H1 (cell line): Measurements from ENCODE around the gene CD226. TPM values are rescaled to one million over a fixed set of nuclear protein-coding genes. Genes with fewer than 3 reads are reported as not detected.

Source experiments
- CTCF ChIA-PET: fragments of 300-600 bp; sonication (Branson Sonifier 250); formaldehyde crosslinking; loops from one replicate; lab custom pipeline; 2021; ENCODE audit not compliant: partially characterized antibody; lab: Charles Lee
- POLR2A ChIA-PET: fragments of 300-600 bp; sonication (Branson Sonifier 250); formaldehyde crosslinking; loops from one replicate; lab custom pipeline; 2021; ENCODE audit warnings: inconsistent platforms; ENCODE audit not compliant: partially characterized antibody; lab: Charles Lee
- DNase-seq, 2 experiments: peaks; one replicate each; pipeline versions ENCODE4 v3.0.0 to v3.0.0-alpha.2; 2010 to 2022; ENCODE audit warnings: low spot score in 2 of 2, low read depth in 1 of 2, mixed read lengths in 1 of 2
- FAIRE-seq: peaks from 2 replicates; lab custom pipeline; 2011; peaks lifted over from hg19 to GRCh38; lab: Jason Lieb, UNC
- H2AFZ ChIP-seq: 2 replicates; pipeline ENCODE4 v1.8.1; 2012; ENCODE audit warnings: low read length, inconsistent platforms
- H2AK5ac ChIP-seq: 2 replicates; pipeline ENCODE4 v1.6.1; 2013; ENCODE audit warnings: low read depth, low read length
- H2BK120ac ChIP-seq: replicated peaks from 2 replicates; pipeline ENCODE3; 2013; ENCODE audit warnings: low read depth, low read length, inconsistent platforms
- H2BK12ac ChIP-seq: 2 replicates; pipeline ENCODE4 v1.6.1; 2013; ENCODE audit warnings: low read depth, low read length
- H2BK15ac ChIP-seq: 2 replicates; pipeline ENCODE4 v1.6.1; 2013; ENCODE audit warnings: low read length
- H2BK20ac ChIP-seq: 2 replicates; pipeline ENCODE4 v1.6.1; 2013; ENCODE audit warnings: low read length
- H2BK5ac ChIP-seq: 2 replicates; pipeline ENCODE4 v1.6.1; 2013; ENCODE audit warnings: low read depth, low read length
- H3K14ac ChIP-seq: 2 replicates; pipeline ENCODE4 v1.6.1; 2013; ENCODE audit warnings: inconsistent platforms; ENCODE audit not compliant: insufficient read length
- H3K18ac ChIP-seq: 2 replicates; pipeline ENCODE4 v1.6.1; 2013; ENCODE audit warnings: low read length; ENCODE audit errors: extremely low read depth
- H3K23ac ChIP-seq: 2 replicates; pipeline ENCODE4 v1.6.1; 2013; ENCODE audit warnings: inconsistent platforms; ENCODE audit not compliant: insufficient read length
- H3K23me2 ChIP-seq: 2 replicates; pipeline ENCODE4 v1.6.1; 2013; ENCODE audit warnings: low read depth, low read length
- H3K27ac ChIP-seq: 2 replicates; pipeline ENCODE4 v1.6.1; 2011; ENCODE audit warnings: low read depth, low read length, inconsistent platforms
- H3K27me3 ChIP-seq, 4 experiments: replicated peaks in 1 of 4; 1 replicate in 1 of 4; 2 replicates in 3 of 4; pipeline versions ENCODE4 v1.6.1 to v1.8.1; 2011 to 2013; ENCODE audit warnings: low read length in 3 of 4, mild to moderate bottlenecking in 3 of 4, inconsistent platforms in 2 of 4, mixed read lengths in 2 of 4, moderate library complexity in 1 of 4; ENCODE audit not compliant: control insufficient read depth in 3 of 4, insufficient read depth in 3 of 4; ENCODE audit errors: extremely low read depth in 1 of 4
- H3K36me3 ChIP-seq, 4 experiments: 2 replicates each; pipeline versions ENCODE4 v1.6.1 to v1.8.1; 2011 to 2013; ENCODE audit warnings: mild to moderate bottlenecking in 4 of 4, low read length in 3 of 4, moderate library complexity in 2 of 4, control low read depth in 1 of 4, inconsistent platforms in 1 of 4; ENCODE audit not compliant: insufficient read depth in 4 of 4, control insufficient read depth in 2 of 4
- H3K4ac ChIP-seq: replicated peaks from 2 replicates; pipeline ENCODE3; 2013; ENCODE audit warnings: low read length, low read depth, mixed read lengths, inconsistent platforms; ENCODE audit not compliant: insufficient read length
- H3K4me1 ChIP-seq, 4 experiments: replicated peaks in 1 of 4; 1 replicate in 1 of 4; 2 replicates in 3 of 4; pipeline versions ENCODE4 v1.6.1 to v1.8.1; 2011 to 2013; ENCODE audit warnings: low read length in 3 of 4, inconsistent platforms in 2 of 4, mixed read lengths in 1 of 4; ENCODE audit not compliant: insufficient read depth in 4 of 4, control insufficient read depth in 3 of 4
- H3K4me2 ChIP-seq, 2 experiments: 2 replicates each; pipeline versions ENCODE4 v1.6.1 to v1.8.1; 2011 to 2013; ENCODE audit warnings: low read depth in 2 of 2, low read length in 2 of 2, control low read depth in 1 of 2, inconsistent platforms in 1 of 2, mild to moderate bottlenecking in 1 of 2; ENCODE audit not compliant: insufficient read depth in 1 of 2
- H3K4me3 ChIP-seq, 4 experiments: fragments of 200-600, 300-600 bp in 1 of 4; sonication (generic), shearing (Covaris generic), sonication (Bioruptor Twin) in 1 of 4; 2 replicates each; pipeline versions ENCODE4 v1.5.1 to v1.8.1; 2011 to 2016; ENCODE audit warnings: low read length in 4 of 4, low read depth in 3 of 4, control low read depth in 2 of 4, inconsistent platforms in 2 of 4, mild to moderate bottlenecking in 2 of 4, mixed read lengths in 1 of 4, moderate library complexity in 1 of 4; ENCODE audit not compliant: insufficient read depth in 2 of 4; ENCODE audit errors: extremely low read depth in 1 of 4
- H3K56ac ChIP-seq: replicated peaks from 2 replicates; pipeline ENCODE3; 2013; ENCODE audit warnings: low read depth, mild to moderate bottlenecking, mixed read lengths, low read length, inconsistent platforms; ENCODE audit not compliant: insufficient read length
- H3K79me1 ChIP-seq: 2 replicates; pipeline ENCODE4 v1.6.1; 2013; ENCODE audit warnings: low read depth, low read length, control low read depth
- H3K79me2 ChIP-seq, 2 experiments: 2 replicates each; pipeline versions ENCODE4 v1.6.1 to v1.8.1; 2012 to 2013; ENCODE audit warnings: low read length in 2 of 2, mild to moderate bottlenecking in 2 of 2, inconsistent platforms in 1 of 2; ENCODE audit not compliant: insufficient read depth in 2 of 2, control insufficient read depth in 1 of 2
- H3K9ac ChIP-seq, 4 experiments: replicated peaks in 1 of 4; 1 replicate in 1 of 4; 2 replicates in 3 of 4; pipeline versions ENCODE4 v1.6.1 to v1.8.1; 2011 to 2013; ENCODE audit warnings: low read depth in 3 of 4, low read length in 3 of 4, control low read depth in 2 of 4, mild to moderate bottlenecking in 2 of 4, moderate library complexity in 2 of 4, inconsistent platforms in 1 of 4; ENCODE audit errors: extremely low read depth in 1 of 4
- H3K9me3 ChIP-seq, 2 experiments: 2 replicates each; pipeline versions ENCODE4 v1.6.1 to v1.8.1; 2012 to 2013; ENCODE audit warnings: mild to moderate bottlenecking in 2 of 2, moderate library complexity in 2 of 2, control low read depth in 1 of 2, inconsistent platforms in 1 of 2, low read depth in 1 of 2, low read length in 1 of 2, mixed read lengths in 1 of 2; ENCODE audit not compliant: insufficient read depth in 2 of 2
- H4K20me1 ChIP-seq, 2 experiments: replicated peaks in 1 of 2; 2 replicates each; pipeline versions ENCODE3 to v1.8.1; 2011 to 2013; ENCODE audit warnings: inconsistent platforms in 2 of 2, low read length in 2 of 2, mild to moderate bottlenecking in 1 of 2; ENCODE audit not compliant: insufficient read depth in 2 of 2, control insufficient read depth in 1 of 2
- H4K5ac ChIP-seq: 2 replicates; pipeline ENCODE4 v1.6.1; 2013; ENCODE audit warnings: low read length, low read depth, mixed read lengths, inconsistent platforms; ENCODE audit not compliant: insufficient read length
- H4K8ac ChIP-seq: 2 replicates; pipeline ENCODE4 v1.8.0; 2013; ENCODE audit warnings: mild to moderate bottlenecking, moderate library complexity, low read length, inconsistent platforms; ENCODE audit not compliant: insufficient read depth; ENCODE audit errors: extremely low read depth
- H4K91ac ChIP-seq: replicated peaks from 2 replicates; pipeline ENCODE3; 2013; ENCODE audit warnings: low read length, mixed read lengths, inconsistent platforms; ENCODE audit not compliant: insufficient read length
- BACH1 ChIP-seq: IDR thresholded peaks from 2 replicates; pipeline ENCODE4 v1.6.1; 2012; ENCODE audit warnings: low read length, improper control_type of control experiment
- EGR1 ChIP-seq: IDR thresholded peaks from 2 replicates; pipeline ENCODE4 v1.6.1; 2011; ENCODE audit warnings: low read depth, low read length, borderline replicate concordance
- FOSL1 ChIP-seq: IDR thresholded peaks from 2 replicates; pipeline ENCODE4 v1.6.1; 2011; ENCODE audit warnings: mild to moderate bottlenecking, low read depth, low read length, moderate library complexity; ENCODE audit not compliant: insufficient read depth
- GTF2F1 ChIP-seq: IDR thresholded peaks from 2 replicates; pipeline ENCODE4 v1.6.1; 2012; ENCODE audit warnings: low read depth, low read length, improper control_type of control experiment, borderline replicate concordance
- HDAC2 ChIP-seq, 2 experiments: fragments of 300-600 bp in 1 of 2; sonication (generic) in 1 of 2; IDR thresholded peaks; 2 replicates each; pipeline ENCODE4 v1.6.1; 2011 to 2012; ENCODE audit warnings: low read depth in 2 of 2, low read length in 2 of 2, mild to moderate bottlenecking in 2 of 2, moderate library complexity in 2 of 2, borderline replicate concordance in 1 of 2, inconsistent platforms in 1 of 2
- HDAC6 ChIP-seq: IDR thresholded peaks from one replicate; pipeline ENCODE4 v1.7.1; 2012; ENCODE audit warnings: low read depth, mild to moderate bottlenecking, inconsistent platforms, low read length, moderate library complexity
- KDM1A ChIP-seq: fragments of 200-600, 300-600 bp; sonication (generic); IDR thresholded peaks from 2 replicates; pipeline ENCODE4 v1.7.1; 2016; ENCODE audit warnings: mild to moderate bottlenecking, low read length, borderline replicate concordance
- NRF1 ChIP-seq: IDR thresholded peaks from 2 replicates; pipeline ENCODE4 v1.6.1; 2011; ENCODE audit warnings: mild to moderate bottlenecking, low read depth, low read length, improper control_type of control experiment
- POU5F1 ChIP-seq: IDR thresholded peaks from 2 replicates; pipeline ENCODE4 v1.6.1; 2011; ENCODE audit warnings: low read depth, mild to moderate bottlenecking, low read length, moderate library complexity
- SP2 ChIP-seq: IDR thresholded peaks from 2 replicates; pipeline ENCODE4 v1.6.1; 2012; ENCODE audit warnings: mild to moderate bottlenecking, low read length, inconsistent platforms
- SP4 ChIP-seq: IDR thresholded peaks from 2 replicates; pipeline ENCODE4 v1.6.1; 2012; ENCODE audit warnings: low read length, inconsistent platforms
- SRF ChIP-seq: IDR thresholded peaks from 2 replicates; pipeline ENCODE4 v1.6.1; 2011; ENCODE audit warnings: mild to moderate bottlenecking, low read depth, low read length, moderate library complexity
- SUZ12 ChIP-seq: fragments of 200-600 bp; sonication (generic); IDR thresholded peaks from 2 replicates; pipeline ENCODE4 v1.6.1; 2012; ENCODE audit warnings: mild to moderate bottlenecking, inconsistent platforms, low read length, moderate library complexity, mixed read lengths
- WGBS, 2 experiments: shearing (Covaris generic) in 1 of 2; methylation state at CpG; one replicate each; pipeline versions ENCODE4 v1.1.6 to v1.1.7; 2013 to 2015; ENCODE audit warnings: low lambda C conversion rate in 2 of 2, mixed read lengths in 2 of 2, inconsistent platforms in 1 of 2, low coverage in 1 of 2, missing lambda C conversion rate in 1 of 2; ENCODE audit not compliant: insufficient replicate concordance in 2 of 2, insufficient coverage in 1 of 2, insufficient read length in 1 of 2; ENCODE audit errors: extremely low coverage in 1 of 2, missing lambda C conversion rate in 1 of 2; 5-methylcytosine and 5-hydroxymethylcytosine counted together
- polyA plus RNA-seq, 7 experiments: library from polyadenylated mRNA; depleted of rRNA in 3 of 7; stranded (reverse) in 5 of 7; unstranded in 2 of 7; fragments of >200 nt in 5 of 7; fragments of 200-250 nt in 2 of 7; gene quantifications; 1 replicate in 5 of 7; 2 replicates in 1 of 7; 4 replicates in 1 of 7; pipeline versions ENCODE4 v1.2.1 to v1.2.3, GENCODE V29; 2011 to 2013; ENCODE audit warnings: missing spikeins in 2 of 7, mixed read lengths in 2 of 7
- total RNA-seq: library from RNA; stranded (reverse); fragmentation: NEBNext Ultra II Directional; extraction: Animal tissue kit (Norgen Biotek cat#: 25700); gene quantifications from 2 replicates; pipeline ENCODE4 v1.2.1, GENCODE V29; 2021
- TF ChIP-seq, protein P1 (sequence below): IDR thresholded peaks from 2 replicates; pipeline ENCODE4 v1.6.1; 2012; ENCODE audit warnings: low read length, inconsistent platforms

Gene CD226
- total and polyA plus RNA-seq, 2 of the 8 experiments (the other 6 are each of a cell fraction or from before 2014, with no cell fraction given): not detected

DNA sequence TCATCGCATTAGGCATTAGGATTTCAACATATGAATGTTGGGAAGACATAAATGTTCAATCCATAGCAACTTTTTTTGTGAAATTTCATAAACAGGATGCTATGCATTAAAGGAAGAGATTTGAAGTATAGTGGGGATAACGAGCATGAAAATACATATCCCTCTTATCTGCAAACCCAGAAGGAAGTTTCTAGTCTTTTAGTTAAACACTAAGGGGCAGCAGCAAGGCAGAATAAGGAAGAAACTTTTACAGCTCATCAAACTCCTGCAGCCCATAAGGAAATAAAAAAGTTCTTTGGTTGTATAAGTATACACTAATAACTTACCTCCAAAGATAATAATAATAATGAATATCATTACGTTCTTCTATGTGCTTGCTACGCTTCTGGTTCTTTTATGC is 81.5 kb downstream of the CD226 start:
- CTCF ChIA-PET: interaction anchor here (1.2 kb wide), 1 partner anchor 13 kb away, joined by 3 read pairs; no protein-coding TSS in a partner anchor
- Histone ChIP-seq H2BK120ac (no peak overlapping the region), H3K79me1 (no peaks in the 10 kb centered on the region)
- no peak for TF ChIP-seq GTF2F1
- no peak for TF ChIP-seq HDAC2 (IDR thresholded peaks at IDR 0.05; ENCODE audit: borderline replicate concordance in 1 of 2, low read depth in 2 of 2, low read length in 2 of 2)
- no peak for TF ChIP-seq POU5F1
- TF ChIP-seq SP4: no peak
- no peak for TF ChIP-seq NRF1
- TF ChIP-seq SUZ12: no peak
- TF ChIP-seq, protein P1, sequence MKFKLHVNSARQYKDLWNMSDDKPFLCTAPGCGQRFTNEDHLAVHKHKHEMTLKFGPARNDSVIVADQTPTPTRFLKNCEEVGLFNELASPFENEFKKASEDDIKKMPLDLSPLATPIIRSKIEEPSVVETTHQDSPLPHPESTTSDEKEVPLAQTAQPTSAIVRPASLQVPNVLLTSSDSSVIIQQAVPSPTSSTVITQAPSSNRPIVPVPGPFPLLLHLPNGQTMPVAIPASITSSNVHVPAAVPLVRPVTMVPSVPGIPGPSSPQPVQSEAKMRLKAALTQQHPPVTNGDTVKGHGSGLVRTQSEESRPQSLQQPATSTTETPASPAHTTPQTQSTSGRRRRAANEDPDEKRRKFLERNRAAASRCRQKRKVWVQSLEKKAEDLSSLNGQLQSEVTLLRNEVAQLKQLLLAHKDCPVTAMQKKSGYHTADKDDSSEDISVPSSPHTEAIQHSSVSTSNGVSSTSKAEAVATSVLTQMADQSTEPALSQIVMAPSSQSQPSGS: no peak
- TF ChIP-seq SP2: no peak
- TF ChIP-seq KDM1A: no peak
- TF ChIP-seq EGR1: no peak
- TF ChIP-seq BACH1: no peak
- no peak for TF ChIP-seq HDAC6
- no peak for TF ChIP-seq FOSL1
- TF ChIP-seq SRF: no peak

More for the DNA sequence above, 81.5 kb downstream of the CD226 start:
- Histone ChIP-seq H3K23ac (no peak overlapping the region), H3K18ac (no peak overlapping the region), H3K4me3 (no peak overlapping the region), H4K20me1 (no peaks in the 10 kb centered on the region), H3K14ac (no peak overlapping the region), H3K27me3 (no peaks in the 10 kb centered on the region), H3K4me1 (no peaks in the 10 kb centered on the region), H3K9me3 (no peaks in the 10 kb centered on the region), H2AFZ (no peak overlapping the region), H3K79me2 (no peaks in the 10 kb centered on the region), H3K56ac (no peak overlapping the region), H4K91ac (no peak overlapping the region), H4K5ac (no peak overlapping the region), H3K23me2 (no peaks in the 10 kb centered on the region), H3K4me2 (no peak overlapping the region), H3K9ac (no peak overlapping the region), H2BK20ac (no peak overlapping the region), H3K36me3 (no peaks in the 10 kb centered on the region), H4K8ac (no peak overlapping the region), H2BK15ac (no peak overlapping the region), H3K27ac (no peak overlapping the region), H2BK5ac (no peak overlapping the region), H3K4ac (no peak overlapping the region), H2BK12ac (no peak overlapping the region), H2AK5ac (no peak overlapping the region)
- DNase-seq: no peak
- whole genome bisulfite sequencing, 2 experiments: 94% methylated on average over 4 of the region's 4 CpGs; no CpG with 5 or more reads in 1 of the 2 experiments
- no peak for FAIRE-seq
- POLR2A ChIA-PET: no interaction called here
